Suppressor macrophage treated with lipopolysaccharide for 4 hours (primary cell): ENCODE data around the gene PBX4.

Experiments
- DNase-seq: peaks from one replicate; pipeline ENCODE4 v3.0.0-alpha.2; 2020

The PBX4 gene

GRCh38 chr19:19517235-19517619 lies 101.3 kb downstream of the PBX4 start:
- no peak for DNase-seq

- DNase-seq = peak; percentile 94
These were observed 102.6 kb downstream of the PBX4 start, which contains the start of gene NDUFA13 for GRCh38 chr19:19515642-19516519. Gene NDUFA13, plus strand, starts transcription at chr19:19516225. Its CDS starts 14 bp downstream, at chr19:19516239.

GRCh38 chr19:19514881-19515641 lies 103.4 kb downstream of the PBX4 start, which contains the start of gene TSSK6:
Gene TSSK6, minus strand, starts transcription at chr19:19515548. Its CDS starts 121 bp downstream, at chr19:19515427.
- no peak for DNase-seq

- DNase-seq = peak; percentile 46
These were observed 104.3 kb downstream of the PBX4 start for GRCh38 chr19:19514215-19514657.

GRCh38 chr19:19513682-19514081 lies 104.8 kb downstream of the PBX4 start:
- no peak for DNase-seq
